NCI-H1417 (cell line): ENCODE measurements around the gene ACY1.
"Not testable (repeated sequence)": the region's sequence is repeated elsewhere in the genome, so short reads cannot be mapped to it uniquely, and the experiment has no call there.

Experiments
- DNase-seq, 3 experiments: peaks; one replicate each; lab custom pipeline; 2025; lab: John Stamatoyannopoulos, UW

The ACY1 gene

DNA sequence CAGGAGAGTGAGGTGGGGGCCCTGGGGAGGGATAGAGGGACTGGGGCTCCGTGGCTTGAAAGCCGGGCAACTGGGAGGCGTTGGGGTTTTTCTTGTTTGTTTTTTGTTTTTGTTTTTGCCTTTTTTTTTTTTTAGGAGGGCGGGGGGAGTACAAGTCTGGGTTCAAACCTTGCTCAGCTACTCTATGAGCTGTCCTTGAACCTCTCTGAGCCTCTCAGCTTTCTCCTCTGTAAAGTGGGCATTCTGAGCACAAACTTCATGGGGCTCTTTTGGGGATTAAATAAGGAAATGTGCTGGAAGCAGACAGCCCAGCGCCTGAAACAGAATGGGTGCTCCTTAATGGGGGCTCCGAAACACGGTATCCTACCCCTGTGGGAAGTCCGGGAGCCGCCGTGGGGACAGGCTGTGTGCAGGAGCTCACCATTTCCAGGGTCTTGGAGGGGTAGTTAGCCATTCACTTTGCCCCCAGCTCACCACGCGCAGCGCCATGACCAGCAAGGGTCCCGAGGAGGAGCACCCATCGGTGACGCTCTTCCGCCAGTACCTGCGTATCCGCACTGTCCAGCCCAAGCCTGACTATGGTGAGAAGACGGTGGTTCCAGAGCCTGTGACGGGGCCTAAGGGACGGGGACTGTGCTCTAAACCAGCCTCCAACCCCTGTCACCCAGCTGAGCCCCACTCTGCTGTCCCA, 388 bp downstream of the ACY1 start:
- no peak for DNase-seq

GRCh38 chr3:51984269-51984647, 923 bp downstream of the ACY1 start:
- DNase-seq: no peak

- DNase-seq: no peak
Measured at GRCh38 chr3:51985063-51985462, 1.7 kb downstream of the ACY1 start.

GRCh38 chr3:51986010-51986947, 2.9 kb downstream of the ACY1 start:
- DNase-seq: no peak

DNA sequence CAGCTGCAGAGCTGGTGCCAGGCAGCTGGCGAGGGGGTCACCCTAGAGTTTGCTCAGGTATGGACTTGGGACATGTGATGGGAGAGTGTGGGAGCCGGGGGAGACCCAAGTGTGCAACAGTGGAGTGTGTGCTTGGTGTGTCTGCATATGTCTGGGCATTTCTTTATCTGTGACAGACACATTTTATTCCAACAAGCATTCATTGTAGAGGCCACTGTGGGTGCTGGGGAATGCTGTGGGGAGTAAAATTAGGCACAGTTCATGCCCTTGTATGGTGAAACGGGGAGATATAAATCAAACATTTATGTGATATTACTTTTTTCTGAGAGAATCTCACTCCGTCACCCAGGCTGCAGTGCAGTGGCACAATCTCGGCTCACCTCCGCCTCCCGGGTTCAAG, 4.2 kb downstream of the ACY1 start:
- no peak for DNase-seq

DNA sequence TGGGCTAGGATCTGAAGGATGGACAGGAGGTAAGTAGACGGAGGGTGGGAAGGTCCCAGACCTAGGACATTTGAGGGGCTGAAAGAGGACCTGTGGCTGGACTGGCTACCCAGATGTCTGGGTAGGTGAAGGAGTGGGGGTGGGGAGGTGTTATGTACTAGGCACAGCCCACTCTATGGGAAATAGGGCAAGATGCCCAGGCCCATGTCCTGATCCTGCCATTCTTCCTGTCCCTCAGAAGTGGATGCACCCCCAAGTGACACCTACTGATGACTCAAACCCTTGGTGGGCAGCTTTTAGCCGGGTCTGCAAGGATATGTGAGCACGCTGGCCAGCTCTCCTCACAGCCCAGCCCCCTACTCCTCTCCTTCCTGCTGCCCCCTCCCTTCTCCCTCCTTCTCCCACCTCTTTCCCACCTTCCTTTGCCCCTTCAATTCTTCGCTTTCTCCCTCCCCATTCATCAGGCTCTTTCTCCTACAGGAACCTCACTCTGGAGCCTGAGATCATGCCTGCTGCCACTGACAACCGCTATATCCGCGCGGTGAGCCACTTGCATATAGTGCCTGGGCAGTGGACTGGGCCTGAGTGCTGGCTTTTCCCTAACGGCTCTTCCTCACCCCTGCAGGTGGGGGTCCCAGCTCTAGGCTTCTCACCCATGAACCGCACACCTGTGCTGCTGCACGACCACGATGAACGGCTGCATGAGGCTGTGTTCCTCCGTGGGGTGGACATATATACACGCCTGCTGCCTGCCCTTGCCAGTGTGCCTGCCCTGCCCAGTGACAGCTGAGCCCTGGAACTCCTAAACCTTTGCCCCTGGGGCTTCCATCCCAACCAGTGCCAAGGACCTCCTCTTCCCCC, 5.2 kb downstream of the ACY1 start:
- DNase-seq: no peak

DNA sequence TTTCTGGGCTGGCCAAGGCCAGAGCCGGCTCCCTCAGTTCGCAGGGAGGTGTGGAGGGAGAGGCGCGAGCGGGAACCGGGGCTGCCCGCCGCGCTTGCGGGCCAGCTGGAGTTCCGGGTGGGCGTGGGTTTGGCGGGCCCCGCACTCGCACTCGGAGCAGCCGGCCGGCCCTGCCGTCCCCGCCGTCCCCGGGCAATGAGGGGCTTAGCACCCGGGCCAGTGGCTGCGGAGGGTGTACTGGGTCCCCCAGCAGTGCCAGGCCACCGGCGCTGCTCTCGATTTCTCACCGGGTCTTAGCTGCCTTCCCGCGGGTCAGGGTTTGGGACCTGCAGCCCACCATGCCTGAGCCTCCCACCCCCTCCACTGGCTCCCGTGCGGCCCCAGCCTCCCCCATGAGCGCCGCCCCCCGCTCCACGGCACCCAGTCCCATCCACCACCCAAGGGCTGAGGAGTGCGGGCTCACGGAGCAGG, 7.2 kb downstream of the ACY1 start:
- not testable (repeated sequence) for DNase-seq

- DNase-seq: no peak
Measured at GRCh38 chr3:51992017-51992682, 8.8 kb downstream of the ACY1 start.

DNA sequence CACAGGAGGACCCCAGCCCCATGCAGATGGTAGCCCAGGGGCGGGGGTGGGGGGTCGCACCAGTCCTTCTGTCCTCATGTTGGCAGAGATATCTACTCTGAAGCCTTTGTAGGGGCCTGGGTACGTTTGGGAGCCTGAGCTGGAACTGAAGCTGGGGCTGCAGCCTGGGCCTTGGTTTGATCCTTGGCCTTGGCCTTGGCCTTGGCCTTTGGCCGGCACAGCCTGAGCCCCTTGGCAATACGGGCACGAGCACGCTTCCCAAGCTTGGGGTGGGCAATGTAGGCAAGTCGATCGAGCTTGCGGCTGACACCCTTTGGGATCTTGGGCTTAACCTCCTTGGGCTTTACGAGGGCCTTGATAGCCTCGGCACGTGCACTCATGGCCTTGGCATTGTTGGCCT, 10.3 kb downstream of the ACY1 start:
- DNase-seq: peak in 1 of 3 experiments; percentile 8

GRCh38 chr3:51994530-51994929, 11.2 kb downstream of the ACY1 start:
- no peak for DNase-seq

DNA sequence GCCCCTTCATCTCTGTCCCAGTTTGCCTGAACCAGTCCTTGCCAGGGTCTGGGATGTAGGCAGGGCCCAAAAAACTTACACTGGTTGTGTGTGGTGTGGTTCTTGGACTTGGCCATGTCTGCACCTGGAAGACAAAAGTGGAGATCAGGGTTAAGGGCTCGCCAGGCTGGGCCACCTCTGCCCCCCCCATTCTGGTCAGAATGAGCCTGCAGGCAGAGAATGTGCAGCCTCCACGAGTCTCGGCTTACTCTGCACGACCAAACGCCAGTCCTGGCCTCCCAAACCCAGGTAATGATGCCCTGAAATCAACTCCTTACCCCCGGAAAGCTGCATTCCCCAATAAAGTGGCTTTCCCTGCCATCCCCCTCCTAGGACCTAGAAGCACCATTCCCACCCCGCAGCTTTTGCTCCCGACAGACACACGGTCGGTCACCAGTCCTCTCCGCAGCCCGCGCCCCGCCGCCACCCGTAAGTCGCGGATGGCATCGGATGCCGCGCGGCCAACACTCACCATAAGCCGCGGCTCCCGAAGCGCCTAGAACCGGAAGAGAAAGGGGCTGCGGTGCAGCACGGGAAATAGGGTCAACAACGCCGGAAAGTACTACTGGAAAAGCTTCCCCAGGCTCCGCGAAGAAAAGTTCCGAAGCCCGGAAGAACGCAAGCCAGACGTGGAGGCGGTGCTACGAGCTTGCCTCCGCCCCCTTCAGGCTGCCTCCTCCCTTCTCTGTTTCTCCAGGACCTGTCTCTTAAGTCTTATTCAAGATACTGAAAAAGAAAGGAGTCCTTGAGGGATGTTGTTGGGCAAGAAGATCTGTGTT, 12.2 kb downstream of the ACY1 start, which contains the start of gene RPL29:
RPL29 (minus strand) TSS at position 550 of the 818 bp plus-strand sequence; CDS start at position 116, 434 bp downstream.
- peak; percentile 80 to 93 (median 85) for DNase-seq

DNA sequence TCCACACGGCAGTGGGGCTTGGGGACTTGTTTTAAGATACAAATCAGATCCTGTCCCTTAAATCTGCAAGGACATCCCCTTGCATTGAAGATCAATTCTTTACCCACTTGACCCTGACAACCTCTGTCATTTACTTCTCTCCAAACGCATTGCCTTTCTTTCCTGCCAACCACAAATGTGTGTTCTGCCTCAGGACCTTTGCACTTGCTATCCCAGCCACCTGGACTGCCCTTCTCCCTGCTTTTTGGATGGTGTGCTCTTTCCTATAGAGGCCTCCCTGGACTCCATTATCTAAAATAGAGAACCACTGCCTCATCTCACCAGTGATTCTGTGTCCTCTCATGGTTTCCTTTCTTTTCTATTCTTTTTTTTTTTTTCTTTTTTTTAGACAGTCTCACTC, 13.8 kb downstream of the ACY1 start:
- no peak for DNase-seq

- peak in 1 of 3 experiments; percentile 24 for DNase-seq
Measured at GRCh38 chr3:51997935-51998596, 14.7 kb downstream of the ACY1 start.

DNA sequence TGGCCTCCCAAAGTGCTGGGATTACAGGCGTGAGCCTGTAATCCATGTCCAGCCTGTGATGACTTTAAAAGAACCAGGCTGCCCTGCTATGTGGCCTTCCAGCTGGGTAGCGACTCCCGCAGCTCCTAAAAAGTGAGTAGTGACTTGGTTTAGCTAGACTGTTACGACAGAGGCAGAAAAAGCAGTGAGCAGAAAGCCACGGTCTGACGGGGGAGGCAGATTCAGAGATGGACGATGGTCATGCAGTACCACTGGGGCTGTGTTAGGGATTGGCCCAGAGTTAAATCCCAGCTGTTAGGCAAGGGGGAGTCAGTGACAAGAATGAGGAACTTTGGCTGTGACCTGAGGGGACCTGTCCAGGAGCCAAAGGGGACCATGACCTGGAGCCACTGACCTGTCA, 15.4 kb downstream of the ACY1 start:
- no peak for DNase-seq

DNA sequence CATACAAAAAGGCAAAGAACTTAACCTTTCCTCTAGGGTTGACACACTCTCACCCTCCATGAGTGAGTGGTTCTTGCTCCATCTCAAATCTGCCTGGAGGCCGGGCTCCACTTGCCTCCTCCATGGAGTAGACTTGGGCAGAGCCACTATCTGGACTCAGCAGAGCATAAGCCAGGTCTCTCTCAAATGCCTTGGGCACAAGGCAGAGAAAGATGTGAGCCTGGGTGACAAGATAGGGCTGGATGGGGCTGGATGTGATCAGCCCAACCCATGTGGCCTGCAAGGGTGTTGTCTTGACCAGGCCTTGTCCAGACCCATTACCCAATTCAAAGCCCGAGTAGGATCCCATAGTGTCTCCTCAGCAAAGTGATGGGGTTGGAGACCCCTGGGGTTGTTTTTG, 16.5 kb downstream of the ACY1 start:
- DNase-seq: no peak

- peak; percentile 67 to 89 (median 76) for DNase-seq
Measured at GRCh38 chr3:52001443-52001974, 18.2 kb downstream of the ACY1 start.

GRCh38 chr3:52002748-52003147, 19.4 kb downstream of the ACY1 start:
- DNase-seq: peak in 1 of 3 experiments; percentile 7

GRCh38 chr3:52004163-52004787, 20.9 kb downstream of the ACY1 start:
- peak in 2 of 3 experiments; percentile 11 to 60 for DNase-seq

DNA sequence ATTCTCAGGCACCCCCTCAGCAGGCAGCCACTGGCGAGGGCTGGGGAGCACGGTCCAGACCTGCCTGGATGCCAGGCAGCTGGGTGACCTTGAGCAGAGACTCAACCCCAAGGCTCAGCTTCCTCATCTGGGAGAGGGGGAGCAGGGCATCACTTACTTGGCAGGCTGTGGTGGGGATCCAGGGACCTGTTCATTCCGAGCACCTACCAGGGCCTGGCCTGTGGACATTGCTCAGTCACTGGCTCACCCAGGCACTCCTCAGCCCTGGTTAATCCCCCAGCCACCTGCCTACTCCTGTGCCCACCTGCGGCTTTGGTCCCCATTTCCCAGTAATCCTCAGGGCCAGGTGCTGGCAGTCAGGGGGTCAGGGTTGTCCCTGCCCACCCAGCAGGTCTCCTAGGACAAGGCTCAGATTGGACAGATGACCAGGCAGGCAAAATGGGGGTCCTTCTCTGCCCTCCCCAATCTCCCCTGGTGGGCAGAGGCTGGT, 21.6 kb downstream of the ACY1 start:
- peak in 2 of 3 experiments; percentile 58 to 72 for DNase-seq
